OCI-LY1 (cell line): ENCODE data around the gene PARD6B.

Experiments
- EZH2 ChIP-seq: fragments of 200-600 bp; sonication (generic), shearing (Covaris generic); IDR thresholded peaks from 2 replicates; pipeline ENCODE4 v1.8.0; 2017; ENCODE audit warnings: borderline replicate concordance, mixed run types, mild to moderate bottlenecking, antibody characterized with exemption, low read length, moderate library complexity, mixed read lengths
- TF ChIP-seq, protein P1 (sequence below): fragments of 200-600 bp; sonication (generic), shearing (Covaris generic); IDR thresholded peaks from 2 replicates; pipeline ENCODE4 v1.5.1; 2017; ENCODE audit warnings: mild to moderate bottlenecking, antibody characterized with exemption, low read length, moderate library complexity, mixed read lengths

DNA sequence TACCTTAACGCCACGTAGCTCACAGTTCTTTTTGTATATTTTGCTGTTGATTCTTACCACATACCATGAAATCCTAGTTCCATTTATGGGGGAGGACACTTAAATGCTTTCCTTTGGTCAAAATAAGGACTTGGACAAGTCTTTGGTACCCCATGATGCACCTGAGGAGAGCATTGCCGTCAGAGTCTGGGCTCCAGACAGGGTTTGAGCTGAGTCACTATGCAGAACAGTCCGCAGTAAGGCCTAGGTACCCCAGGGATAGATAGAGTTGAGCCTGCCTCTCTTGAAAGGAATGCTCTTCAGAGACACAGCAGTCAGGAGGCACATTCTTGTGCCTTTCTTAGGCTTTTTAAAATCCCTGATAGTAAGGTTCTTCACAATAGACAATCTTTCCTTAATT lies 6.0 kb downstream of the PARD6B start:
- TF ChIP-seq, protein P1, sequence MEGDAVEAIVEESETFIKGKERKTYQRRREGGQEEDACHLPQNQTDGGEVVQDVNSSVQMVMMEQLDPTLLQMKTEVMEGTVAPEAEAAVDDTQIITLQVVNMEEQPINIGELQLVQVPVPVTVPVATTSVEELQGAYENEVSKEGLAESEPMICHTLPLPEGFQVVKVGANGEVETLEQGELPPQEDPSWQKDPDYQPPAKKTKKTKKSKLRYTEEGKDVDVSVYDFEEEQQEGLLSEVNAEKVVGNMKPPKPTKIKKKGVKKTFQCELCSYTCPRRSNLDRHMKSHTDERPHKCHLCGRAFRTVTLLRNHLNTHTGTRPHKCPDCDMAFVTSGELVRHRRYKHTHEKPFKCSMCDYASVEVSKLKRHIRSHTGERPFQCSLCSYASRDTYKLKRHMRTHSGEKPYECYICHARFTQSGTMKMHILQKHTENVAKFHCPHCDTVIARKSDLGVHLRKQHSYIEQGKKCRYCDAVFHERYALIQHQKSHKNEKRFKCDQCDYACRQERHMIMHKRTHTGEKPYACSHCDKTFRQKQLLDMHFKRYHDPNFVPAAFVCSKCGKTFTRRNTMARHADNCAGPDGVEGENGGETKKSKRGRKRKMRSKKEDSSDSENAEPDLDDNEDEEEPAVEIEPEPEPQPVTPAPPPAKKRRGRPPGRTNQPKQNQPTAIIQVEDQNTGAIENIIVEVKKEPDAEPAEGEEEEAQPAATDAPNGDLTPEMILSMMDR = no peak
- no peak for TF ChIP-seq EZH2
